SKM-1 (cell line): ENCODE results near the gene WRAP73.
A peak's percentile ranks its signal among the peaks of the same experiment; 100 is the strongest.

Experiments
- DNase-seq: peaks from one replicate; lab custom pipeline; 2025; ENCODE audit not compliant: unreplicated experiment; lab: John Stamatoyannopoulos, UW

WRAP73 gene

DNA sequence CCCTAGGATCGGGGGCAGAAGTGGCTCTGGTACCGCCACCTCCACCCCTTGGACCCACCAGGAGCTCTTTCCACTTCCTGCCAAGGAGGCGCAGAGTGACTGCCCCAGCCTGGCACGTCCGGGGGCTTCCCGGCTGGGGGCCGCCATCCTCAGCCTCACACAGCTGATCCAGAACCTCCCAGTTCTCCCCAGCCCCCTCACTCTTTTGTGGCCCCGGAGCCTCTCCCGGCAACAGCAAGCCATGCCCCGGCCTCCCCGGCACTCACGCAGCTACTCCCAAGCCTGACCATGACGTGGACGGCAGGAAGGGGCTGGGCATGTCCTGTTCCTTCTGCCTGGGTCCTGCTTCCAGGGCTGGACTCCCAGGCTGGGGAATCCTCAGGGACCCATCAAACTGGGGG lies 19.5 kb upstream of the WRAP73 start:
- DNase-seq, result no peak

DNA sequence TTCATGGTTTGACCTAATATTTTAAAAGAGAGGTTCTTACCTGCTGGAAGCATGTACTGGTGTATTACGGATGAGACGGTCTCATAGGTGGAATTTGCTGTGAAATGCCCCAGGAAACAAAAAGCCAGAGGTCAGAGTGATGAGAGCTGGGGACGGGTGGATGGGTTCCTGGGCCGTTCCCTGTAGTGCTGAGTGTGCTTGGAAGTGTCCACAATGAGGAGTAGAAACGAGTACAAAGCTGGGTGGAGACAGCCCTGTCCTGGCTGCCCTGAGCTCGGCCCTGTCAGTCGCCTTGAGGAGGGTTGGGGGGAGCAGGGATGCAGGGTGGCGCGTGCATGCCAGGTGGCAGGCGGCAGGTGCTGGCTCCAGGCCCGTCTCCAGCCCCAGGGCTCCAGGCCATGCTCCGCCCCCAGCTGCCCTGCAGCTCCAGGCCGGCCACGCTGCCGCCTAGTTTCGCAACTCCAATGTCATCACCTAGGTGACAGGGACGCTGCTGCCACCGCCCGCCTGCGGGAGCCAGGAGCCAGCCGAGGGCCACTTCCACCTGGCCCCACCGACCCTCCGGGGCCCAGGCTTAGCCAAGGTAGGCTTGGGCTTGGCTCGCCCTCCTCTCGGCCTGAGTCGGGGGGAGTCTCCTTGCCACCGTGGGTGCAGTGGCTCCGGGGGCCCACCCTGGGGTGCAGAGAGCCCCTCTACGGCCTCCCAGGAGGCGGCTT lies 18.8 kb upstream of the WRAP73 start:
- peak; percentile 57 for DNase-seq

DNA sequence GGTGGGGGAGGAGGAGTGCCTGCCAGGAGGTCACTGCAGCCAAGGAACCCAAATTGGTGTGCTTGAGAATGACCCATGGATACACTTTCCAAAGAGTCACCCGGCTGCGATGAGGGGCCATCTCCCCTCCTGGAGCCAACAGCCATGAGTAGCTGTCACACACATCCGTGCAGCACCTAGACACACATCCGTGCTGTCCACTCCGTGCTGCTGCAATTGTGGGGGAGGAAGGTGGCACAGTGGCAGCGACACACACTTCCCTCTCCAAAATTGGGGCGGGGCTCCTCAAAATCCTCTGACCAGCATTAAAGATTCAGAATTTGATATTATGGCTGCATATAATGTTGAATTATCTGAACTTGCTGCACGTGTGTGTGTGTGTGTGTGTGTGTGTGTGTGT lies 18.2 kb upstream of the WRAP73 start:
- no peak for DNase-seq

DNA sequence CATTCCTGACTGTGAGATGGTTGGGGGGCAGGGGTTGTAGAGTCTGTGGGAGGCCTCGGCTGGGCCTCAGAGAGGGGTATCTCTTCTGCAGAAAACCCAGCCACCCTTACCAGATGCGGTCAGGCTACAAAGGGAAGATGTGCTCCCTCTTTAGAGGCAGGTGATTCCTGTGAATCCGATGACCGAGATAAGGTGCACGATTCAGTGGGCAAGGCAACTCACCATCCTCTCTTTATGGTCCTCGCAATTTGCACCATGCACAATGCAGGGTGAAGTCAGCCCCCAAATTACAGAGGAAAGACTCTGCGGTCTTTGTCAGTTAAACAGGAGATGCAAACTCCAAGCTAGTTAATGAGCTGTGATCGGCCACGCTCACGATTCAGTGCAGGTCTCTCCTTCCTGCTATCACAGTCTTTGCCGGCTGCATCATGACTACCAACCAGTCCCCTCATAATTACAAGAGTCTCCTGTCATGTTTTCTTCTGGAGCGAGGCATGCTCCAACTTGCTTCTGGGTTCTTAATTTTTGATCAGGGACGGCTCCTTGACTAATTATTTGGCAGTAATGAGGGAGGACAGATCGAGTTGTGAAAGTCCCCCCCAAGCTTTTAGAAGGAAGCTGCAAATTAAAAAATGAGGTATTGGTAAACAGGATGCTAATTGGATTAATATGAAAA lies 14.9 kb upstream of the WRAP73 start:
- no peak for DNase-seq

DNA sequence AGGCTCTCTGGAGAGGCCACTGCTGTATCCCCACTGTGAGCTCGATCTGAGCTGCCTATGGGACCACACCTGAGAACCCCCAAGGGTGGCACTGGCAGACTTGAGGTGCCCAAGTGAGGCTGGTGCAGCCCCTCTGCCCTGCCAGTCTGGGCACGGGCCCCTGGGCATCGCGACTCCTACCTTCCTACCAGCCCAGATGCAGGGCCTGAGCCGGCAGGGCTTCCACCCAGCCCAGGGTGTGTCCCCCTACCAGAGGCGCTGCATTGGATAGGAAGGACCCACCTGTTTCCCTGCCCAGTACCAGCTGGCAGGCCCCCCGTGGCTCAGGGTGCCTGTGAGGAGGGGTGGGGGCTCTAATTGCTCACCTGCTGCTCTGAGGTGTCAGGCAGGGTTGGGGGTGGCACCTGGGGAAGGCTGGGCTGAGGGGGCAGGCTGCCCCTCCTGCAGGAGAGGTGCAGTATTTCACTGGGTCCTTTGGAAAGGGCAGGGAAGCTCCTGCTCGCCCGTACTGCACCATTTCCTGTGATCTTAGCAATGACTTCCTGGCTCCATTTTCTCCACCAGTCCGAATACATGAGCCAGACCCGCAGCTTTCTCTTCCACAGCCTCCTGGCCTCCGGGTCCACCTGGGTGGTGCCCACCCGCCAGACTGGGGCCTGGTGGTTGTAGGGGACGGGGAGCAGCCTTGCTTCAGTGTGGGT lies 14.2 kb upstream of the WRAP73 start:
- DNase-seq, result no peak

DNA sequence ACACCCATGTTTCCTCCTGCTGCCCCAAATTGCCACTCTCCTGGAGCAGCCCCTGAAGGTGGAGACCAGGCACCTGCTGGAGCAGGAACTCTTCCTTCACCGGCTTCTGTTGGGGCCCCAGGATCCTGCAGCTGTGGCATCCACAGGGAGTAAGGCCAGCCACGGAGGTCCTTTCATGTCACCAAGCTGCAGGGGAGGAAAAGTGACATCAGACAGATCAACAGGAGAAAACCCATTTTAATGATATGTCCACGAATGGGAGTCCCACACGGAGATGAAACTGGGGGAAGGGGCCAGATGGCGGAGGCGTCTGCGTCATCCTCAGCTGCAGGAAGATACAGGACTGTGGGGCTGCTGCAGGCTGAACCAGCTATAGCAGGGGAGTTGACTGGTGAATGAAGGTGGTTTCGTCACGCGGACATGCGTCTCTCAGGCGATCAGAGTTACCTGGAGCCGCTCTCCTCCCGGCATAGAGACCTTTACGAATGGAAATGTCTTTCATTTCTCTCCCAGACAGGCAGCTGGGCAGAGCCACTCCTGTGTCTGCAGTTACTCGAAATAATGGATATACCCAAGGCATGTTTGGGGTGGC lies 12.3 kb upstream of the WRAP73 start:
- DNase-seq, result no peak

DNA sequence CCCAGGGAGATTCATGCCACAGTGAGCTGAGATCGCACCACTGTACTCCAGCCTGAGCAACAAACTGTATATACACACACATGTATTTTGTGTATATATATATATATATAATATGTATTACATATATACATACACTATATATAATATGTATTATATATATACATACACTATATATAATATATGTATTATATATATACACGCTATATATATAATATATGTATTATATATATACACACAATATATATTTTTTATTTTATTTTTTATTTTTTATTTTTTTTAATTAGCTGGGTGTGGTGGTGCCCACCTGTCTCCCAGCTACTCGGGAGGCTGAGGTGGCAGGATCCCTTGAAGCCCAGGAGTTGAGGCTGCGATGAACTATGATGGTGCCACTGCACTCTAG lies 11.7 kb upstream of the WRAP73 start:
- no peak for DNase-seq

DNA sequence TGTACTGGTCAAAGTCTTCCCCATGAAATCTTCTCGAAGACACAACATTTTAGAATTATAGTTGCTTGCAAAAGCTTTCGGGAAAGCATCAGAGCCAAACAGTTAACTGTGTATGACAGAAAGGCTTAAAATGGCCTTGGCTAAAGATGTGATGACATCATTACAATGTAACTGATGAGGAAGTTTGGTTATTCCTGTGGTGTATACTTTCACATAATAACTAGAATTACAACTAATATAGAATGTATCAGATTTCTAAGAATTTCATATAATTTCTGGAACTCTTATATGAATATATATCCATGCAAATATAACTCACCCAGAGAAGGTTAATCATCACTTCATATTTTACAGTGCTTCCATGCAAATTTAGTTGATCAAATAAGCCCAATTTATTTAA lies 10.8 kb upstream of the WRAP73 start:
- no peak for DNase-seq

DNA sequence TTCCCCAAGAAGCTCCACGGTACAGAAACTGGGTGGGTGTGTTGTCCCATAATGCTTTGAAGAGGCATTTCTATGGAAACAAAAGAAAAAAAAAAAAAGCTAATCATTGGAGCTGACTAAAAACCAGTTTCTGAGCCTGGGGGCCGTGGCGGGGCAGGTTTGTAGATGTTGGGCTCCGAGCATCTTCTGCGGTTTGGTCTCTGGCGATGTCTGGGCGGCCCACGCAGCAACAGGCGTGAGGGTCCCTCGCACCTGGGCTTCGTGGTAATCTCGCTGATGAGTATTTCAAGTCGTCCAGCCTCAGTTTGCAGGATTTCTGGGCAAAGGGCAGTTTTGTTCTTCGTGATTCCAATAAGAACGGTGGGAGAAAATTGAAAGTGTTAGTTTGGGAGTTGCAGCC lies 9.2 kb upstream of the WRAP73 start:
- no peak for DNase-seq

DNA sequence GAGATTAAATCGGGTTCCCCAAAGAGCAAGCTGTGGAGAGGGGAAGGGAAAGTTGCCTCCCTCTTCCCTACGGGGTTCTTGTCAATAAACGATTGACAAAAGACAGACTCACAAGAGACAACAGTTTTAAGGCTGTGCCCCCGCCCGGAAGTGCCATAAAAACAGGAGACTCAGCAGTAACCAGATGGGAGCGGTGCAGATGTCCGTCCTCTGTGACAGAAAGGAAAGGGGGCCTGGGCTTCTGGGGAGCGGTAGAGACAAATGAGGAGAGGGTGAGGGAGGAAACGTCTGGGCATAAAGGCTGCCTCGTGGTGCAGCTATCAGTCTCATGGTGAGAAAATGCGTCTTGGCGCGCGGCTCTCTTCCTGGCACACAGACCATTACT lies 8.3 kb upstream of the WRAP73 start:
- no peak for DNase-seq

DNA sequence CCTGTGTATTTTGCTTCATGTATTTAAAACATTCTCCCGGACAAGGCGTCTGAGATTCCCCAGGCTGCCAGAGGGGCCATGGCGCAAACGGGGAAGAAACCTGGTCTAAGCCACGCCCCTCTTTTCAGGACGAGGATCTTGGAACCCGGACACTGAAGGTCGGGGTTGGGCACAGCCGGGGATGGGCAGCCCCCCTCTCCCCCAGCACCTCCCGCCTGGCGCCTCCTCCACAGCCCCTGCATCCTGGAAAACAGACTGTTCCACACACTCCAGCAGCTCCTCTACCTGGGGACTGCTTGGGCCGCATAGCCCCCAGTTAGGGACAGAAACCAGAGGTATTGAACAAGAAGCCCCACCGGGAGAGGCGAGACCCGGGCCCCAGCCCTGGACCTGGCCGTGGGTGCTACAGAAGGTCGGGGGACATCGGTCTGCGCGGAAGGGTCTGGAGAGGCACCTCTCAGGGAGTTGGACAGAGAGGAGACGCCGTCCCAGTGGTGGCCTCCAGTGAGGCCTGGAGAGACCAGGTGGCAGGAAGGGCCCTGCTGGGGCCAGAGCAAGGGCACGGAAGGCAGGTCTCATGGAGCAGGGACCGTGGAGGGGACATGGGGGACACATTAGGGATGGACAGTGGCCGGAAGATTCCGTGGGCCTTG lies 7.8 kb upstream of the WRAP73 start:
- DNase-seq, result no peak

DNA sequence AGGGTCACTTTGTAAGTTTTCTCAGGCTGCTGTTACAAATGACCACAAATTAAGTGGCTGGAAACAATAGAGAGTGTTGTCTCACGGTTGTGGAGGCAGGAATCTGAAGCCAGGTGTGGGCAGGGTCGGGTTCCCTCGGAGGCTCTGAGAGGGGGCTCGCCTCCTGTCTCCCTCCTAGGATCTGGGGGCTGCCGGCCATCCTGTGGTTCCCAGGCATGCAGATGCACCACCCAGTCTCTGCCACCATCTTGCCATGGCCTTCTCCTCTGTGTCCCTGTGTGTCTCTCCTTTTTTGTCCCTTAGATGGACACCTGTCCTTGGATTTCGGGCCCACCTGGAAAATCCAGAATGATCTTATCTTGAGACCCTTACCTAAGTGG lies 7.2 kb upstream of the WRAP73 start:
- DNase-seq, result no peak

DNA sequence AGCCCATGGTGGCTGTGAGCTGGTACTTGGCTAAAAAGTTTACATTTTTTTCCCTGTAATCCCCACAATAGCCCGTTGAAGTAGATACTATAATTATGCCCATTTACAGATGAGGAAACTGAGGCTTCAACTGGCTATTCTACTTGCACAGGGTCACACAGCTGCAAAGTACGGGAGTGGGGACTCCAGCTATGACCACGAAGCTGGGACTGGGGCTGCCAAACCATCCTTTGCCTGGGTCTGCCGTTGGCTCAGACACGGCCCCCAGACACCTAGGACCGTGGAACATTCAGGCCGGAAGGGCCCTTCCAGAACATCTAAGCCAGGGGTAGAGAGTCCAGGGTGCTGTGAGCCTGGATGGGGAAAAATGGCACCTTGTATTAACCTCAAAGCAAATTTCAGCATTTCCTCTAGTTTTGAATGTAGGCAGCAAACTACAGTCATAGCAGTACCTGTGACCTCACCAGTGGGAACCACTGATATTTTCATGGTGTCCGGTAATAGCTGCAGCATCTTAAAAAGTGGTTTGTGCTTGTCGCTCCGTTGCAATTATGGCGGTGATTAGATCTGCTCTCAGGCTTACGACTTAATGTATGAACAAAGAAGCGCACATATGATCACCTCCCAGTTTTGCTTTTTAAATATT lies 6.7 kb upstream of the WRAP73 start:
- DNase-seq, result no peak

DNA sequence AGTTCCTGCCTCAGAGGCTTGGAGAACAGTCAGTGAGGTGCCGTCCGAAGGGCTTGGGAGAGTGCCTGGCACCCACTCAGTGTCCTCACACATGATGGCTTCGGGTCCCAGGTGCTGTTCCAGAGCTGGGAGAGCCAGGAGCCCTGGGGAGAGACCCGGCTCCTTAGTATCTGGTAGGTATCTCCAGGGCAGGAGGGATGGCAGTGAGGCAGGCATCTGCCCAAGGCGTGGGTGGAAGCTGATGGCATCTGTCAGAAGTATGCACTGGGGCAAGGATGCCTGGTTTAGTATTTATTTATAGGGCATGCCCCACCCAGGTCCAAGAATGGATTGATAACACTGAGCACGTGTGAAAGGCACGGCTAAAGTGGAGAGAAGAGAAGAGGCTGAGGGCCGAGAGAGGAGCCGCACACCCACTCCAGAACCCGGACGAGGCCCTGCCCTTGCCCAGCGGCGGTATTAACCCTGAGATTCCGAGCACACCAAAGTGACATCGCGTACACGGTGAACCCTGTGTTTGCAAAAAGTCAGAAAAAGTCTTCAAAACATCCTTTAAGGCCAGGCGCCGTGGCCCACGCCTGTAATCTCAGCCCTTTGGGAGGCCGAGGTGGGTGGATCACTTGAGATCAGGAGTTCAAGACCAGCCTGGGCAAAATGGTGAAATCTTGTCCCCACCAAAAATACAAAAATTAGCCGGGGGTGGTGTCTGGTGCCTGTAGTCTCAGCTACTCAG lies 4.8 kb upstream of the WRAP73 start:
- no peak for DNase-seq

DNA sequence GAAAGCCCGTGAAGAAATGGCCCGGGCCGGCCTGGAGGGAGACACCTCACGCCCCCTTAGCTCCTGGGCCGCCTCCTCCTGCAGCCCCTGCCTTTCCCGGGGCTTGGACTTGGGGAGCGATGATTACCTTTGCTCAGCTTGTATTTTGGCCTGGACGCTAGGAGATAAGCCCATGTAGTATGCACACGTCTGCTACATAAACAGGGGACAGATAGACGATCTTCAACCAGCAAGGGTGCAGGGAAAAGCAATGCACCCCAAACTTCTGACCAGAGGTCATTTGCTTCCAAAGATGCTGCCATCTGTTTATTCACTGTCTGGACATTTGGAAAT lies 3.3 kb upstream of the WRAP73 start:
- no peak for DNase-seq

DNA sequence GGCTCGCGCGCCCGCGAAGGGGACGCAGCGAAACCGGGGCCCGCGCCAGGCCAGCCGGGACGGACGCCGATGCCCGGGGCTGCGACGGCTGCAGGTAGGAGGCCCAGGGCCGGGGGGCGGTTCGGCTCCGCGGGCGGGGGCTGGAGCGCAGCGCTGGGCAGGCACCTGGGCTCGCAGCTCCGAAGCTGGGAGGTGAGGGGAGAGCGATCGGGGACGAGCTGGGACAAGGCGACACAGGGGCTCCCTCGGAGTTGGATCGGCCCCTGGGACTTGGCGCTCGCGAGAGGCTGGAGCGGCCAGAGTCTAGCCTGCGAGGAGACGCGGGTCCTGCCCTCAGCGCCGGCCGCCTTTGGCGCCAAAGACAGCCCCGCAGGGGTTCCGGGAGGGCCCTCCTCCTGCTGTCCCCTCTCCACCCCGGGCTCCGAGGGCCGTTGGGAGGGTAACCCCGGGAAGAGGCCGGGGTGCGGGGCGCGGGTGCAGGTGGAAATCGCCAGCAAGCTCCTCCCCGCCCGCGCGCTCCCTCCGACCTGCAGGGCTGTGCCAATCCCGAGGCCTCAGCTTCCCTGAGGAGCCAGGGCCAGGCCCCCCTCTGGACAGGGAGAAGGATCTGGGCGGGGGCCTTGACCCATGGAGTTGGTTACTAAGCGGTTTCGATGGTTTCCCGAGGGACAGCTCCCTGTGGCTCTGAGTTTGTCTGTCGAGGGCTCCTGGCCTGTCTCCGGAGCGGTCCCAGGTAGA lies 2.8 kb upstream of the WRAP73 start:
- no peak for DNase-seq

DNA sequence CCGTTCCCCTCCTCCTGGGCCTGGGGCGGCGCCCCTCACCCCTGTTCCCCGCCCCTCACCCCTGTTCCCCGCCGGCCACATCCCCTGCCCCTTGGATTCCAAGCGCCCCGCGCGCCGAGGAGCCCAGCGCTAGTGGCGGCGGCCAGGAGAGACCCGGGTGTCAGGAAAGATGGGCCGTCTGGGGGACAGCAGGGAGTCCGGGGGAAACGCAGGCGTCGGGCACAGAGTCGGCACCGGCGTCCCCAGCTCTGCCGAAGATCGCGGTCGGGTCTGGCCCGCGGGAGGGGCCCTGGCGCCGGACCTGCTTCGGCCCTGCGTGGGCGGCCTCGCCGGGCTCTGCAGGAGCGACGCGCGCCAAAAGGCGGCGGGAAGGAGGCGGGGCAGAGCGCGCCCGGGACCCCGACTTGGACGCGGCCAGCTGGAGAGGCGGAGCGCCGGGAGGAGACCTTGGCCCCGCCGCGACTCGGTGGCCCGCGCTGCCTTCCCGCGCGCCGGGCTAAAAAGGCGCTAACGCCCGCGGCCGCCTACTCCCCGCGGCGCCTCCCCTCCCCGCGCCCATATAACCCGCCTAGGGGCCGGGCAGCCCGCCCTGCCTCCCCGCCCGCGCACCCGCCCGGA lies 2.1 kb upstream of the WRAP73 start, which contains the start of gene TP73:
TSS of gene TP73 (plus strand) at position 587 of the 618 bp plus-strand sequence. CDS start 29,850 bp downstream, outside the sequence.
- no peak for DNase-seq

DNA sequence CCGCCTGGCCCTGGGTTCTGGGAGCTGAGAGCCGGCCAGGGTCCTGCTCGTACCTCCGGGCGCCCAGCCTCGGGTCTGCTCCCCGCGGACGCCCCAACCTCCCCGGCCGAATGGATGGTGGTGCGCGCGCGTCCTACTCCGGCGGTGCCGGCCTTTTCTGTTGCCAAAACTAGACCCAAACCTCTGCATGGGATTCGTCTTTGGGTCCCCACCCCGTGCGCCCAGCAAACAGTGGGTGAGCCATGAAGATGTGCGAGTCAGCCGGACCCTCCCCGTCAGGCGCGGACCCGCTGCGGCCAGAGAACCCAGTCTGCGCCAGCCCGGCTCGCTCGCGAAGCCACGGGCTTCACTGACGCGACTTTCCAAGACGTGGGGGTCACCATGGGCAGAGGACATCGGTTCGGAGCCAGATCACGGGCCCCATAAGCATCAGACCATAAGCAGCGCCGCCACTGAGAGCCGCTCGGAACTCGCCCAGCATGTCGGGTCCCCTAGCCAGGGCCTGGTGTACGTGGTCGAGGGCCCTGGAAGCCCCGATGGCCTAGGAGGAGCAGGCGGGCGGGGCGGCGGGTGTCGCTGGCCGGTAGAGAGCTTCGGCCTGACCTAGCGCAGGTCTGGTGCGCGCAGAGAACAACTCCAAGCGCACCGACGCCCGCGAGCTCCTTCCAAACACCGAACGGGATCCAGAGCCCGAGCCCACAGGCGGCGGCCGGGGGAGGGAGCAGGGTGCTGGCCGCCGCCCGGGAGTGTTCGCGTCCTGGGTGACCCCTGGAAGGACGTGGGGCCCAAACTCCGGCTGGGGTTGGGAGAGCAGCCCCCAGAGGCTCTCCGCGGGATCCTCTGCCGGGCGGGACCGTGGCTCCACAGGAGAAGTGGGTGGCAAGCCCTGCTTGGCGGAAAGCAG lies 1.4 kb upstream of the WRAP73 start:
- no peak for DNase-seq
